GM18511 (cell line): ENCODE measurements around the gene CNBD2.
"Not testable (repeated sequence)": the region's sequence is repeated elsewhere in the genome, so short reads cannot be mapped to it uniquely, and the experiment has no call there.

Source experiments
- ATAC-seq: cut with Tn5 transposase; IDR thresholded peaks from one replicate; pipeline ENCODE4 v1.9.1; 2021; ENCODE audit warnings: mild to moderate bottlenecking, moderate library complexity; ENCODE audit not compliant: unreplicated experiment

CNBD2 gene

DNA sequence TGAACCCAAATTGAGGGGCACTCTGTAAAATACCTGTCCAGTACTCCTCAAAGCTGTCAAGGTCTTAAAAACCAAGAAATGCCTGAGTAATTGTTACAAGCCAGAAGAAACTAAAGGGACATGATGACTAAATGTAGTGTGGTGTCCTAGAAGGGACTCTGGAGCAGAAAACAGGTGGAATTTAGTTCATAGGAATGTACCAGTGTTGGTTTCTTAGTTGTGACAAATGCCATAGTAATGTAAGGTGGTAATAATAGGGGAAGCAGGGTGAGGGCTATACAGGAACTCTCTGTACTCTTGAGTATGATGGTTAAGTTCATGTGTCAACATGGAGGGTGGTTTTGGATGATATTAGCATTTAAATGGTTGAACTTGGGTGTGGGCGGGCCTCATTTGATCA is 92.3 kb downstream of the CNBD2 start:
- no peak for ATAC-seq

DNA sequence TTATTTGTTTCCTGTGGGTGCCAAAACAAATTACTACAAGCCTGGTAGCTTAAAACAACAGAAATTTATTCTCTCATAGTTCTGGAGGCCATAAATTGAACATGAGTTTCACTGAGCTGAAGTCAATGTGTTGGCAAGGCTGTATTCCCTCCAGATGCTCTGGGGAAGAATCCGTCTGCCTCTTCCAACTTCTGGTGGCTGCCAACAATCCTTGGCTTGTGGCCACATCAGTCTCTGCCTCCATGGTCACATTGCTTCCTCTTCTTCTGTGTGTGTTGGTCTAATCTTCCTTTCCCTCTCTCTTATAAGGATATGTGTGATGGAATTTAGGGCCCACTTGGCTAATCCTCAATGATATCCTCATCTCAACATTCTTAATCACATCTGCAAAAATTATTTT is 93.4 kb downstream of the CNBD2 start:
- no peak for ATAC-seq

DNA sequence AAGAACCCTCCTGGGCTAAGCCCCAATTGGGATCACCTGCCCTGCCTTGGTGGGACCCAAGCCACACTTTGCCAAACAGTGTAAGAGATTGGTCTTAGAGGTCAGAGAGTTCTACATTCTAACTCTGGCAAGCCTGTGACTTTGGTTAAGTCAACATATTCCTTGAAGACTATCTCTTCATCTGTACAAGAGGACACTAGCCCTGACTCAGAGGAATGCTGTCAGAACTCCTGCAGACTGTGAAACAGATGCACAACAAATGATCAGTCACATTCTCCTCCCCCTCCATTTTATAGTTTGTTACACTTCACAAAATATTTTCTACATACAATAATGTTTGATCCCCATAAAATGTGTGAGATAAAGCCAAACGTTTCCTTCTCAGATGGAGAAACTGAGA is 94.4 kb downstream of the CNBD2 start:
- ATAC-seq: no peak

DNA sequence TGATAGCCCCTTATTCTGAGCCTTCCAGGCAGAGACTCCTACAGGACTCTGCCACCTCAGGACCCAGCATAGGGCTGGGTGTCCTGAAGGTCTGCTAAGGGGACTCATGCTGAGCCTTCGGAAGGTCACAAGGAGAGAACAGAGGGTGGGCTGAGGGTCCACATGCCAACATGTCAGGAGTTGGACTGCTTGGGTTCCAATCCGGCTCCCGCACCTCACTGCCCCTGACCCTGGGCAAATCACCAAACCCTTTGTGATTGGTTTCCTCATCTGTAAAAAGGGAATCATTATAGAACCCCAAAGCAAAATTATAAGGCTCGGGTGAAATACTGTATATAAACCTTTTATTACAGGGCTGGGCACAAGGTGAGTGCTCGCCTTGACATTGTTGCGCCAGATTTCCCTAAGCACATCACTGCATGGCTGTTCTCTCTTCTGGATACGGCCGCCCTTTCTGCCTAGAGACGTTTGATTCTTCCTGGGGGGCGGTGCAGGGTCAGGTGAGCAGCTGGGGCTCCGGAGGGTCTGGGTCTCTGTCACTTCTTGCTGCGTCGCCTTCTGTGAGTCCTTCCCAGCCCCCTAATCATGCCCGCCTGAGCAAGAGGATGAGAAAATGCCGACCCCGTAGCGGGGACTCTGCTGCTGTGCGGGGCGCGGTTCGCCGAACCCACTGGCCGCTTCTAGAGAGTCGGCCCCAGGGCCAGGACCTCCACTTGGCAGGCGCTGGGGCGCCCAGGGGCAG is 95.7 kb downstream of the CNBD2 start:
- ATAC-seq: no peak

DNA sequence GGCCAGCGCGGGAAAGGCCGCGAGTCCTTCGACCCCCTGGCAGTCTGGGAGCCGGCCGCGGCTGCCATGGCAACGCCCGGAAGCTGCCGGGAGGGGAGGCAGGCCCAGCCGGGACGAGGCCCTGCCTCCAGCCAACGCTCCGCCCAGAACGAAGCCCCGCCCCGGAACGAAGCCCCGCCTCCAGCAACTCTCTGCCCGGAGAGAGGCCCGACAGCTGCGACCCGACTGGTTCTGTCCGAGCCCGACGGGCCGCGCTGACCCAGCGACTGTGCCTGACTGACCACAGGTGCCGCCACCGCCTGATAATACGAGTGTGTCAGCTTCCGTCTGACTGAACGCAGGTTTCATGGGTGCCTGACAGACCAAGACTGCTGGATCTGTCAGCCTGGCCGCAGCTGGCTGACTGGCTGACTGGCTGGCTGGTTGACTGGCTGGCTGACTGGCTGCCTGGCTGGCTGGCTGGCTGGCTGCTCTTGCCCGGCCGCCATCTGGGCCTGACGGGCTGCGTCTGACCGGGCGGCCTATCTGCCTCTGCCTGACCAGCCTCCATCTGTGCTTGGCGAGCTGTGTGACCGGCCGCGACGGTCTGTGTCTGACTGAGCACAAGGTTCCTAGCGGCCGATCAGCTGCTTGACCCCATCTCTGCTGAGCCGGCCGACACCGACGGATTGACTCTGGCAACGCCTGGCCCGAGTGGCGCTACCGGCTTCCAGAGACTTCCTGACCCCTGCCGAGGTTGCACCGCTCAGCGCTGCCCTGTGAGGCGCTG is 96.5 kb downstream of the CNBD2 start:
- peak; percentile 96 for ATAC-seq

DNA sequence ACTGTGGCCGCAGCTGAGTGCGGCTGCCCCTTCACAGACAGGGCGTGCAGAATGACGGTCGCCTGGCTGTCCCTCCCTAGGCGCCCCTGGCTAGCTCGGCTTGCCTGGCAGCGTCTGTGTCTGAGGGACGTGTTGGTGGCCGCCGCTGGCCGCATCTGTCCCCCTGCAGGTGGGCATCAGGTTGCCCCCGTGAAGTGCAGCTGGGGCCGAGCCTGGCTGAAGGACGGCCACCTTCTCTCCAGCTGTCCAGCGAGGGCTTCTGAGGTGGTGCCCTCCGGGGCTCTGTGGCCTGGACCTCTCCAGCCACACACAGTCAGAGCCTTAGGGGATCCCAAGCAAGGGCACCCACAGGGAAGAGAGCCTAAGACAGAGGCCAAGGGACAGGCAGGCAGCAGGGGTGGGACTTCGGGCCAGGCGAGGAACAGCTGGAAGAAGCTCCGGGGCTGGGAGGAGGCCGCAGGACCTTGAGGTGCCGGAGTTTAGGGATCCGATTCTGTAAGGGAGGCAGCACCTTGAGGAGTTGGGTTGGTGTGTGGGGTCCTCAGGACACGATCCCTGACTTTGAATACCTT is 97.1 kb downstream of the CNBD2 start:
- no peak for ATAC-seq

DNA sequence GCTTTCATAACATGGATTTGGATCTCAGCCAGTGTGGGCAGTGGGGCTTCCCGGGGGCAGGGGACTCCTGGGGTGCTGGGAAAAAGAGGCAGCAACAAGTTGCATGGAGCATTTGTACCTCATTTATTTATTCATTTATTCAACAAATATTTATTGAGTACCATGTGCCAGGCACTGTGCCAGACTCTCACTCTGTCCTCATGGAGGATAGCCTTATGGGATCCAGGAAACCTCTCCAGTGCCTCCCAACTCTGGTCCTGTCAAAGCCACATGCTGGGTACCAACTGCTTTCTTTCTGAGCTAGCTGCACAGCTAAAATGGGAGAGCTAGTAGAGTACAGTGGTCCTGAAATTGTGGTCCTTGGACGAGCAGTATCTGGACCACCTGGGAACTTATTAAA is 98.4 kb downstream of the CNBD2 start:
- ATAC-seq: no peak

DNA sequence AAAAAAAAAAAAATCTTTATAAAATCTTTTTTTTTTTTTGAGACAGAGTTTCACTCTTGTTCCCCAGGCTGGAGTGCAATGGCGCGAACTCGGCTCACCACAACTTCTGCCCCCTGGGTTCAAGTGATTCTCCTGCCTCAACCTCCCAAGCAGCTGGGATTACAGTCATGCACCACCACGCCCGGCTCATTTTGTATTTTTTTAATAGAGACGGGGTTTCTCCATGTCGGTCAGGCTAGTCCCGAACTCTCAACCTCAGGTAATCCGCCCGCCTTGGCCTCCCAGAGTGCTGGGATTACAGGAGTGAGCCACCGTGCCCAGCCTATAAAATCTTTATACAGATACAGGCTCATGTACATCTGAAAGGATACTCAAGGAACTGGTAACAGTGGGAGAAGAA is 100.1 kb downstream of the CNBD2 start:
- not testable (repeated sequence) for ATAC-seq

DNA sequence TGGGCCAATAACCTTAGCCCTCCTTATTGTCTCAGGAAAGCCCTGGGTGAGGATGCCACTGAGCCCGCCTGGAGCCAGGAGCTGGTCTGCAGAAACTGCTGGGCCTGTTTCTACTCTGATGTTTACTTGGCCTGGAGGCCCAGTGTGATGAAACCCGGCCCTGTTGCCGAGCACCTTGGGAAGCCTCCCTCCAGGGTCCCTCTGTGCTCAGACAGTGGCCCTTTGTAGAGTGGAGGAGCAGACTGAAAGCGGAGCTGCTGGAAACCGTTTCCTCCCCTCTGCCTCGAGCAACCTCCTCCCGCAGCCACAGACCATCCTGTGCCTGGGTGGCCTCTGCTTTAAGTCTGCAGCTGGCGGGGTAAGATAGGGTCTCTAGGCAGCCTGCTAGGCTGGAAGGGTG is 102.1 kb downstream of the CNBD2 start:
- ATAC-seq: no peak

DNA sequence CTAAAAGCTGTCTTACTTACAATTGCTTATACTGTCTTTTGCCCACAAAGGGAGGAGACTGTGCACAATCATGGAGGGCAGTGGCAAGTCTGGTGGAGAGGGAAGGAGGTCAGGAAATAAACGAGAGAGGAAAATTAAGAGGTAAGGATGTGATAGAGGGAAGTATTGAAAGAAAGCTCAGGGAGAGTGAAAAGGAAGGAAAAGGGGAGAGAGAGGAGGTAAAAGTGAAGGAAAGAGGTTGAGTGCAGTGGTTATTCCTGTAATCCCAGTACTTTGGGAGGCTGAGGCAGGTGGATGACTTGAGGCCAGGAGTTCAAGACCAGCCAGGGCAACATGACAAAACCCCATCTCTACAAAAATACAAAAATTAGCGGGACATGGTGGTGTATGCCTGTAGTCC is 103.5 kb downstream of the CNBD2 start:
- ATAC-seq: no peak

DNA sequence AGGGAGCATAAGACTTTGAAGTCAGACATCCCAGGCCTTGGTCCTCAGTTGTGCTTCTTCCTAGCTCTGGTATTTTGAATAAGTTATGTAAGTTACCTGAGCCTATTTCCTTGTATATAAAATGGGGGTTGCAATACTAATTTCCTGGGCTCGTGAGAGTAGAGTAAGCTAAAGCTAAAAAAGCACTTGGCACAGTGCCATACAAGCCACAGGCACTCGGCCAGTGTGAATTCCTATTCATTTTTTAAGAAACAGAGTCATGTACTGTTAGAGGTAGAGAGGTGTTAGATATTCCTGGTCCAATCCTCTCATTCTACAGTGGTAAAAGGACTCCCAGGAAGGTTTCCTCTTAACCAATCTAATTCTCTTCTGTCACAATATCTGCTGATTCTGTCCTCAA is 106.6 kb downstream of the CNBD2 start:
- ATAC-seq: no peak

DNA sequence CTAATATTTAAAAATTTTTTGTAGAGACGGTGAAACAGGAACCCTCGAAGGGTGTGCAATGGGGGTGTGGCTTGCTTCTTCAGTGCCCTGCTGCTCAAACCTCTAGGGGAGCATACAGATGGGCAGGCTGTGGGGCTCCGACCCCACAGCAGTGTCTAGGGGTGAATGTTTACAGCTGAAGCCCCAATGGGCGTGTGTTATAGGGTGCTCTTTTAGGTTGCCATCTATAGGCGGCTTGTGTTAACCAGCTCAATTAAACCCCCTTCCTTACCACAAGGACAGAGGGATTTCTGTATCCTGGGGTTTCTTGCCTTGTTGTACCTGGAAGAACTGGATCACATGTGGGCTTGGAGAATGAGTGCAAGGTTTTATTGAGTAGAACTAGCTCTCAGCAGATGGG is 109.4 kb downstream of the CNBD2 start:
- not testable (repeated sequence) for ATAC-seq

DNA sequence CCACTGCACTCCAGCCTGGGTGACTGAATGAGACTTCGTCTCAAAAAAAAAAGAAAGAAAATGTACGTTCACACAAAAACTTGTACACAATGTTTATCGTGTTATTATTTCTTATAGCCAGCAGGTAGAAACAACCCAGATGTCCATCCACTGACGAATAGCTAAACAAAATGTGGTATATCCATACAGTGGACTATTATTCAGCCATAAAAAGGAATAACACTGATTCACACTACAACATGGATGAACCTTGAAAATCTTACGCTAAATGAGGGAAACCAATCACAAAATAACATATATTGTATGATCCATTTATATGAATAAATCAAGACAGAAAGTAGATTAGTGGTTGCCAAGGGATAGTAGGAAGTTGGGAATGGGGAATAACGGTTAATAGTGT is 111.1 kb downstream of the CNBD2 start:
- no peak for ATAC-seq

DNA sequence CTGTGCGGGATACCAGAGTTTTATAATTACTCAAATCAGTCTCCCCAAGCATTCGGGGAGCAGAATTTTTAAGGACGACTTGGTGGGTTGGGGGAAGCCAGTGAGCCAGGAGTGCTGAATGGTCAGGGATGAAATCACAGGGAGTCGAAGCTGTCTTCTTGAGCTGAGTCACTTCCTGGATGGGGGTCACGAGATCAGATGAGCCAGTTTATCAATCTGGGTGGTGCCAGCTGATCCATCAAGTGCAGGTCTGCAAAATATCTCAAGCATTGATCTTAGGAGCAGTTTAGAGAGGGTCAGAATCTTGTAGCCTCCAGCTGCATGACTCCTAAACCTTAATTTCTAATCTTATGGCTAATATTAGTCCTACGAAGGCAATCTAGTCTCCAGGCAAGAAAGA is 111.6 kb downstream of the CNBD2 start:
- ATAC-seq: not testable (repeated sequence)
